RPMI7951 (cell line): ENCODE results near the gene PPP3CA. TPM values are rescaled to one million over a fixed set of nuclear protein-coding genes. Genes with fewer than 3 reads are reported as not detected.
"Not testable (repeated sequence)": the region's sequence is repeated elsewhere in the genome, so short reads cannot be mapped to it uniquely, and the experiment has no call there.

ENCODE experiments used
- DNase-seq: peaks from one replicate; pipeline ENCODE4 v3.0.0-alpha.2; 2012; ENCODE audit warnings: low read depth
- total RNA-seq: library from RNA; depleted of rRNA; stranded (reverse); fragments of >200 nt; shearing (Covaris generic); gene quantifications from 2 replicates; pipeline ENCODE4 v1.2.3, GENCODE V29; 2014

The PPP3CA gene
- total RNA-seq, 1 experiment from 2014 or later, result 45.4 TPM

DNA sequence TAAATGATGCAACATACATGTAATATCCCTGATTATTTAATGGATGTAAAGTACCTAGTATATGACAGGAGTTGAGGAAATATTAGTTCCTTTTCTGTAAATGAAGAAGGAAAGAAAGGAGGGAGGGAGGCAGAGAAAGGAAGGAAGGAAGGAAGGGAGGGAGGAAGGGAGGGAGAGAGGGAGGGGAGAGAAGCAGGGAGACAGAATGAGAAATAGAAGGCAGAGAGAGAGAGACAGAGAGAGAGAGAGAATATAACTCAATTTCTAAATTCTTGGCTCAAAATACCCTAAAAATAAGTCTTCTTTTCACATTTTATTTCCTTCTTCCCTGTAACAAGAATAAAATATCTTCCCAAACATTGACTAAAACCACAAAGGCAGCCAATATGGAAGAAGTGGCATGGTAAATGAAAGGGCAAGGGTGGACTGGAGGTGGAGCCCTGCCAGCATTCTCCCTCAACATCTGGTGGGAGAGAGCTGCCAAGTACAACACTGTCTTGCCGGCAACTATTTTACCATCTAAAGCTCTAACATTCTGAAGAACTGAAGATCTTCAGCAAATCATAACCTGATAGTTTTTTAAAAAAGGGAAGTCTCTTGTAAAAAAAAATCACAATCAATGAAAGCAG lies 245.1 kb downstream of the PPP3CA start:
- DNase-seq, result peak; percentile 90

DNA sequence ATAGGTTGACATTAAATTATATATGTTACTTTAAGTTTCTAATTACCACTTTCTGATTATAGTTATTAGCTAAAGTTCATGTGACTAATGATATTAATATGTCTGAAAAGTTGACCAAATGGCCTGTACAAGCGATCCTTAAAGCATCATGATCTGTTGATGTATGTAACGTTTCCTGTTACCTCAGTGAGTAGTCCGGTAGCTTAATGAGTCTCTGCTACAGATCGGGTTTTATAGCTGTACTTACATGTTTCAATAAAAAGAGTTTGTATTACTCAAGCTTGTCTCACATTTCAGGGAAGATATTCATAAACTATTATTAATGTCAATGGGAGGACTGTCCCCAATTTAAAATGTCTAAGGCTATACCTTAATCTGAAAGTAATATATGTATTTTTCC lies 246.3 kb downstream of the PPP3CA start:
- no peak for DNase-seq

DNA sequence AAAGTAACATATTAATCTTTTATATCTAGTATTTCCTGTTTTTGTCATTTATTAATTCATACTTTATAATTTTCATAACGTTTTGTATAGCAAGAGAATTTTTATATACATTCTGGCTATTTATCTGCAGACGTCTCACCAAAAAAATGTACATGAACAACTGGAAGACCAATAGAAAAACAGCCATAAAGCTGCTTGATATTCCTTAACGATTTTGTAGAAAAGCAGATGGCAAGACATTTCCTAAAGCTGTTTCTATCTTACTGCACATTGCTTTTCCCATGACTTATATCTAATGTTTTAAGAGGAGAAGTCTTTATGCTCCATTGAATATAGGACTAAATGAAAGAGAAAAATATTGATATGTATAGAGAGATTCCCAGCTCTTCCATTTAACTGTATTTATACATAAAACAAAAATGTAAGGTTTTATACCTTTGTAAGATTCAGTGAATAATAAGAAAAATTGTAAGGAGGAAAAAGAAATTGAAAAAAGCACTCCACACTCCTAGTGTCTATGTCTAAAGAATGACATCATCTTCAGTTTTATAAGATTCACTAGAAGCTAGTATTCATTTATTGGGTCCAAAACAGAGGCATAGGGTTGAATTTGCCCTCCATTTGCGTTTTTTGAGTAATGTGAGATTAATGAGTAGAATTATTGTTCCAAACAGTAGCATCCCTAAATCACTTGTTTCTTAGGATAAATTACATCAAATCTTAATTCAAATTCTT lies 248.5 kb downstream of the PPP3CA start:
- DNase-seq, result no peak

DNA sequence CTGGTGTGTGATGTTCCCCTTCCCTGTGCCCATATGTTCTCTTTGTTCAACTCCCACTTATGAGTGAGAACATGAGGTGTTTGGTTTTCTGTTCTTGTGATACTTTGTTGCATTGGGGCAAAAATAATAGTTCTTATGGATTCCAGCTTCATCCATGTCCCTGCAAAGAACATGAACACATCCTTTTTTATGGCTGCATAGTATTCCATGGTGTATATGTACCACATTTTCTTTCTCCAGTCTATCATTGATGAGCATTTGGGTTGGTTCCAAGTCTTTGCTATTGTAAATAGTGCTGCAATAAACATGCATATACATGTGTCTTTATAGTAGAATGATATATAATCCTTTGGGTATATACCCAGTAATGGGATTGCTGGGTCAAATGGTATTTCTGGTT lies 254.7 kb downstream of the PPP3CA start:
- DNase-seq, result not testable (repeated sequence)

DNA sequence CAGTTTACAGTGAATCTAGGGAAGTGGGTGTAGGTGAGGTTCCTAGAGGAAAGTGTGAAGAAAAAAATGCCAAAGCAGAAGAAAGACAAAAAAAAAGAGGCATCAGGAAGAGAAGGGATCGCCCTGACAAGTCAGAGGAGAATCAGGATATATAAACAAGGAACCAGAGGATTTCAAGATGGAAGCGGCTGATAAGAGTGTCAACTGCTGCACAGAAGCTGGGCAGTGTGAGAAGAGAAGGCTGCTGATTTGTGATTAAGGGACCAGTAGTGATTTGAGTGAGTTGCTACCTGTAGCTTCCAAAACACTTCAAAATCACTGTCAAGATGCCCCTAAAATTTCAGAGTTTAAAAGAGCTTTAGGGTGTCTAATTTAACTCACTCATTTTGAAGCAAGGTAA lies 258.2 kb downstream of the PPP3CA start:
- DNase-seq, result no peak

DNA sequence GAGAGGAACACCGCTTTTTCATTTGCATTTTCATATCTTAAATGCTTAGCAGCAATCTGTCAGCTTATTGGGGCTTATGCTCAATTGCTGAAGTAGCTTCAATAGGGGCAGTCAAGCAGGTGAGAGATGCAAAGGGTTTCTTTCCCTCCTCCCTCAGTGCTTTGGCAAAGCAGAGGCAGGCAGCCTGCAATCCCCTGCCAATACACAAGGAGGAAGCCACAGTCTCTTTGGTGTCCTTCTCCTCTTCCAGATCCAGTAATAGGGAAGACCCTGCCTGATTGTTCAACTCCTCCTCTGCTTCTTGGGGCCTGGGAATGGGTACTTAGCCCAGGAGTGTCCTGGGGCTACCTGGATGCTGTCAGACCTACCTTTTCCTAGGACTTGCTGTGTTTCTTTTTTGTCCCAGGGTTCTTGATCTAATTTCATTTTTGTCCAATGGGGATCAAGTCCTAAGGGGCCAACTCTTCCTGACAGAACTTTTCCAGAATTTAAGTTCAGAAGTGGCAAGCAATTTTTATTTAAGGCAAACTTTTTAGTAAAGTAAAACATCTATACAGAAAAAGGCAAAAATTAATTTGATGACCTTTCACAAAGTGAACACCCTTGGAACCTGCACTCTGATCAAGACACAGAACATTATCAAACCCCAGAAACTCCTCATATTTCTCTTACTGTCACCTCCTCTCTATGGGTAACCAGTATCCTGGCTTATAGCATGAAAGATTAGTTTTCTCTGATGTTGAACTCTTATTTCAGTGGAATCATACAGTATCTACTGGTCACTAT lies 260.3 kb downstream of the PPP3CA start:
- DNase-seq, result no peak

DNA sequence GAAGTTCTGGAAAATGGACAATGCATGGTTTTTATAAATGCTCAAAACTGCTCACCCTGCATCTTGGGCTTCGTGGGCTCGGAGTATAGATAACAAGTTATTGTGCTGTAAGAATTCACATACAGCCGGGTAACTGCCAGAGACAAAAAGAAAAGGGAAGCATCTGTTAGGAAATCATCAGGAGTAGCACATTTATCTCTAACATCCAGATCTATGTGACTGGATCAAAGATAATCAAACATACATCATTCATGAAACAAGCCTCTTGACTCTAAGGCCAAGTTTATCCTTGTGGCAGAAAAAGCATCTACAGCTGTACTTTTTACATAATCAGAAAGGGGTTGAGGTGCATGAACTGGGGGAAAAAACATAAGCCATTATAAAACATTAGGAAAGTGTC lies 264.2 kb downstream of the PPP3CA start:
- no peak for DNase-seq

DNA sequence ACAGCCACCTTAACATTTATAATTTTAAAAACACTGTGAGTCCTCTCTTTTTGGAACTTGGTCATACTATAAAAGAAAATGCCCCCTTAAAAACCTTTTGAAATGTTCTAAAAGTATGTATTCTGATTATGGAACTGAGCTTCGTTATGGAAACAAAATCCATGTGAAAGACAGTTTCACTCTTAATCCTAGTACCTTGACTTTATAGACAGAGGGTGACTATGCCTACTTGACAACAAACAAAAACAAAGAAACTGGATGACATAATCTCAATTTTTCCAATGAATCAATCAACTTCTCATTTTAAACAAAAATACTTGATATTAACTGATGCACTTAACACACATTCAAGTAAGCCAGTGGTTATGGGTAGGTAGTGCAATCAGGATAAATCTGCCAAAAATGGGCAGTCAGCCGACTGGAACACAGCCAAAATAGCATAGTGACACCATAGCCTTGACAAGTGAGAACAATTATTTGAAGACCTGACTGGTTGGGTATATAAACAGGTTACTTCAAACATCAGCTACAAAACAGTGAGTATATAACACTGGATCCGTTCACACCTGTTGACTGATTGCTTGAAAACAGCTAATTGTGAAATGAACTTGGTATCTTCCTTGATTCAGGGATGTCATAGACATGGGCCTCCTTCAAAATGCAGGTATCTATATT lies 265.5 kb downstream of the PPP3CA start:
- no peak for DNase-seq

DNA sequence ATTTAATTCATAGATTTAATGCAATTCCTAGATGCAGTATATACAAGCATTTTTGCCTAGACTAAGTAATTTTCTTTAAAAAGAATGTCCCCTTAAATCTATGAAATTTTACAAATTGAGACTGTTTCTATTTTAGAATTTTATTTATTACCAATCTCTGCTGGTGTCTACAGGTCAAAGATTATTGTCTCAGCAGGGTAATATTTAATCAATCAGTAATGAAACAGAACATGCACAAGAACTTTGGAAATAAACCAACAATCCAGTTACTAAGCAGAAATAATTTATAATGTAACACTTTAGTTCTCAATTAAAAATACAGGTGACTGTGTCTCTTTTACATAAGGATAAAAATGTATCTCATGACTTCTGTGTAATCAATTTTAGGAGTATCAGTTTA lies 266.2 kb downstream of the PPP3CA start:
- no peak for DNase-seq

DNA sequence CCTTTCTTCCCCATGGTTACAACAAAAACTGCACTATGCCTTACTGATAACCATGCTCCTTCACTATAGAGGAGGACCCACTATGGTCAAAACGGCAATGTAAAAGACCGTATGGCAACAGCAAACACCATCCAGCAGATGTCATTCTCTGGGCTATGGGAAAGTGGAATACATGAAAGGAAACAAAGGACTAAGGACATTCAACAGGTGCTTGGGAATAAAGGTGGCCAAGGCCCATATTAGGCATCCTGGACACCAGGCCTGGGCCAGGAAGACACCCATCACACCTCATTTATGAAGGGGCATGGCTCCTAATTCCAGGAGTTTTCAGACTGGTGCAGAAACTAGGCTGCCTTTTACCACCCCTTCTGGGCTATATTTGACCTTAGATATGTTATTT lies 268.4 kb downstream of the PPP3CA start:
- no peak for DNase-seq

DNA sequence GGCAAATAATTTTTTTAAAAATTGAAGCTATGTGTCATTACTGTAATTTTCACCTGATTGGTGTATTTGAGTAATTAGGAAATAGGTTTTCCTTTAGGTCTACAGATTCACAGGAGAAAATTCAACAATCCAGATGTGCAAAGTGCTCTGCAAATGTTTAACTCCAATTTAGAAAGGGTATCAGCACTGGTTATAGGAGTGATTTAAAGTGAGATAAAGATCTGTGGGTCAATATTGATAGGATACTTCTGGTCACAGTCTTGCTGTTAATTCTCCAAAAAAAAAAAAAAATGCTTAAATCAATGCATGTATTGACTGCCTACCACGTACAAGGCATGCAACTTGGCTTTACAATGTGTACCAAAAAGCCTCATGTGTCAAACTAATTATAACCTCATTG lies 271.3 kb downstream of the PPP3CA start:
- DNase-seq, result no peak

DNA sequence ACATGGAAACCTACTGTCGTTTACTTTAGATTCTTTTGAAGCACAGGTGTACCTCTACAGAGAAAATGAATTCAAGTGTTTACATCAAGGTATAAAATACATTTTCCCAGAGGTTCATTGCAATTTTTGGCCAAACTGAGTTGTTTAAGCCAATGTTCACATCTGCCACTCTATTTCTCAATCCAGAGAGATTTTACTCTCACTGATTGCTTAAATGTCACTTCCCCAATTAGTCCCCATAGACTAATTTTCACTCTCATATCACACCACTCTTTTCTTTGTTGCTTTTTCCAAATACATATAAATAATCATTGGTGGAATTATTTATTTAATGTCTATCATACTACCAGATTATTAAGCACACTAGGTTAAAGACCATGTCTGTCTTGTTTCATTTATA lies 271.8 kb downstream of the PPP3CA start:
- no peak for DNase-seq

DNA sequence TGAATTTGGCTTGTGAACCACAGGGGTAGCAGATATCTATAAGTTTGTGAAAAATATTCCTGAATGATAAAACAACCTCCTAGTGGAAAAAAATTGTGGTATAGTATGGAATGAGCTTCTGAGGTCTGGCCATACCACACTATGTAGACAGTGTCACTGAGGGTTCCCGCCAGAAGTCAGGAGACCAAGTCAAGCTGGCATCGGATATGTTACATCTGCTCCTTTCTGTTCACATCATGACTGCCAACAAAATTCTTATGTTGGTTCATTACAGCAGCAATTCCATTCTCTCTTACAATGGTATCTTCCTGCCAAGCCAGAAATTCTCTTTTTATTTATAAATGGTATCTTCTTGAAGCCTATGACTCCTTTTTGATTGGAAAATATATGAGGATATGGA lies 273.0 kb downstream of the PPP3CA start:
- DNase-seq, result no peak

DNA sequence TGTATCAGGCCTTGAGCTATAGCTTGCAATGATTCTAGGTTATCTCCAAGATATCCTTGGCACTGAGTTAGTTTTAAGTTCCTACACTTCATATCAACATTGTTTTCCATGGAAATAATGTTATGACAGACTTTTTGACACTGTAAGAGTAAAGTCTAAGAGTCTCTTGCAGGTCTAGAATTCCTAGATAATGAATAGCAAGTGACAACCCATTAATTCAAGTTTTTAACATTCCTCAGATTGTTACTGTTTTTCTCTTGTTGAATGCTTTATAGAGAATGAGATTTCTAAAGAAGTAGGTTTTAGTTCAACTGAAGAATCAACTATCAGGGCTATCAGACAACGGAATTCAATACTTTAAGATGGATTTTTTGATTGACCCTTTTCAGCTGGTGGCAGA lies 276.1 kb downstream of the PPP3CA start:
- DNase-seq, result no peak

DNA sequence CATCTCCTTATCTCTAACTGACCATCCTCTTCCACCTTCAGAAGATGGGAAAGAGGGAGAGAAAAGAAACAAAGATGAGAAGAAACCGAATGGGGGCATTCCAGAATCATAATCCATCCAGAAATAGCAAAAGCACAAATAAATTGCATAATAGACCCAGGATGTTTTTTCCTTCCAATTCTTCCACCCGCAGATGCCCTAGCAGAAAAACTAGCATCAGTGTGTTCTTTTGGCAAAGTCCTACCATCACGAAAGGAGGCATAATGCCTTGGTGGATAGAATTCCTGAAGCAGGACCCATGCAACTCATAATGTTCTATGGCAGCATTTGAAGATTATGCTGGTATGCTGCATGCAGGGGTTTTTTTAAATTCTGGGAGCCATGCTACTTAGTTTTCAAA lies 279.2 kb downstream of the PPP3CA start:
- no peak for DNase-seq

DNA sequence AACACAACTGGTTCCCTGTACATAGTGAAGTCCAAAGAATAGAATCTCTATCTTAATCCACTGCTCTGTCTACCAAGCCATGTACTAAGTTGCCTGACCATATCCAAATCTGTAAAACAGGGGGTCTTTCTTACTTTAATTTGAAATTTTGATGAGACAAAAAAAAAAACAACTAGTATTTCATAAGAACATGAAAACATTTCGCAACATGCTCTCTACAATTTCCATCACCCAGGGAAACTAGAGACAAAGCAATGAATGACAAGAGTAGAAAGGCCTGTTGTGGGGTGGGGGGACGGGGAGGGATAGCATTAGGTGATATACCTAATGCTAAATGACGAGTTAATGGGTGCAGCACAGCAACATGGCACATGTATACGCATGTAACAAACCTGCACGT lies 279.9 kb downstream of the PPP3CA start:
- no peak for DNase-seq

DNA sequence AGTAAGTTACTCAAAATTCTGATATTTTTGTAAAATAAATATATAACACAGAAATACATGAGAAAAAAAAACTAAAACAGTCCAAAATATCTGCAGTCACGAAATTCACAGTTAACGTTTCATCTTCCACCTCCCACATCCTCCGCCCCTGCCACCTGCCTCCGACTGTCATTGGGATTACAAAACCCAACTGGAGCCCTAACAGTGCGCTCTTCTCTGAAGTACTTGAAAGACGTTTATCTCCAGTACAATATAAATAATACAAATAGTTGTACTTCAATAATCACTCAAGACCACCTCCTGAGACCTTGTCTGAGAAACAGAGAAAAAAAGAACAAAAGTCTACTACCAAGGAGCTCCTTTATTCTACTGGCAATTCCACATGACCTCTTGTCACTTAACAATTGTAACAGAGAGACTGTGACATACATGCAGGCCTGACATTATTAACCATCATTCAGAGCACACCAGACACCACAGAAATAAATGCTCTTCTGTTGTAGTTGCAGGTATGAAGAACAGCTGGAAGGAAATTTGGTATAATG lies 280.6 kb downstream of the PPP3CA start:
- no peak for DNase-seq

DNA sequence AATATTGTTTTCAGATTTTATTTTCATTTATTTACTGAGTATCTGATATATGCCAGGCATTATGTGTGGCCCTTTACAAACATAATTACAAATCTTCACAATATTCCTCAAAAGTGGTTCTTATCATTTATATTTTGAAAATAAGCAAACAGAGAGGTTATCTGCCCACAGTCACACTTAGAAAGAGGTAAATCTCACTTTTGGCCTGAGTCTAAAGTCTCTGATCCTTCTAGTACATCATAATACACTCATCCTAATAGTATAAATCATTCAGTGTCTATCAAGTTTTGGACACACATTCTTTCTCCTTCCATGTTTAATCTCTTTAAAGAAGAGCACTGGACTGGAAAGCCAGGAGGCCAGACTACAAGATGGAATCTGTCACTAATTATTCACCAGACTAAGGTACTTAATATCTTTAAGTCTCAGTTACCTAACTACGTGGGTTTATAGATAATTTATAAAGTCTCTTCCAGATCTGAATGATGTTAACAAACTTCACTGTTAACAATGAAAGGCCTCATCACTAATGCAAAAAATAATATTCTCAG lies 281.3 kb downstream of the PPP3CA start:
- no peak for DNase-seq

DNA sequence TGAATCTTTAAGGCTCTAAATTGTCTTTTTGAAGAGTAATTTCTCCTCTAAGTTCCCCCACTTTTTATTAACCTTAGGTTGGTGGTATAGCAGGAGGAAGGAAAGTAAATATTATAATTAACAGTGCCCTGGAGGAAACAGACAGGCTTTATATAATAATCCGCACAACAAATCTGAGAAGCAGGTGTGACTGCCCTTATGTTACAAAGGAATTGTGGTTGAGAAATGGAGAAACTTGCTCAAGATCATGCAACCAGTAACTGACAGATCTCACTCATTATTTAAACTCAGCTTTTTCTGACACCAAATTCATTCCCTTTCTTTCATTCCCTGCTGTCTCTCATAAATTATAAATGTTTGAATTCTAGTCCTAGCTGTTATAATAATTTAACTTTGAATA lies 282.0 kb downstream of the PPP3CA start:
- DNase-seq, result no peak

DNA sequence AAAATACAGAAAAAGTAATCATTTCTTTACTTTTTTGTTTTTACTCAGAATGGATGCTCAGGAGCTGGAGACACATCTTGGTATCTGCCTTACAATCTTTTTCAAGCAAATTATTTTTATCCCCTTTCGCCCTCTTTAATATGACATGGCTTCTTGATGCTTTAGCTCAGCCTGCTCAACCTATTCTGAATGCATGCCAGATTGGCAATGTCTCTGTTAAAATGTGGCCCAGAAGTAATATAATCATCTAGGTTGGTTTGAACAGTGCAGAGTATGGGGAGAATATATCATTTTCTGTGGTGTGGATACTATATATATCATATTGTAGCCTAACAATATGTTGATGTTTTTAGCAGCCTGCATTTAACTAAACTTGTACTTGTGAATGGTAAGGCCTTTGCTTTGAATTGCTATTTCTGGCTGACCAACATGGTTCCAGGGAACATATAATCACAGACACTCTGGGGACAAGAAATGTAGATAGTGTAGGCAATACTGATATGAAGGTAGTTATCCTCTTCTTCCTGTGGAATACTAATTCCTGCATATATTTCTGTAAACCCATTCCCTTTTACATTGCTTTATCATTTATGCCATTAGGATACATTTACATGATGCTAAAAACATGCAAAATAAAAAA lies 282.7 kb downstream of the PPP3CA start:
- DNase-seq, result no peak

DNA sequence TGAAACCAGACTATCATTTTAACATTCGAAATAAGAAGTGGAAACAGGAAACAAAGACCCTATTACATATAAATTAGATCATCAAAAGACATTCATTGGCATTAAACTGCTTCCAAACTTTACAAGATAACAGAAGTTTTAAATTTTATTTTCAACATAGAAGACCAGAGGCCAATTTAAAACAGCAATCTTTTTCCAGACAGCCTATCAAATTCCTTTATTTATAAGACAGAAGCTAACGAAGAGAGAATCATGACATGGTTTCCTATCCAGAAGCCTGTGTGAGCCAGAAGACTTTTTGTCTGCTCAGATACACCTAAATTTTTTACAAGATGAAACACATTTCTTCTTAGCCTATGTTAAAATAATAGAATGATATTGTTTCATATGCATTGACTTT lies 291.9 kb downstream of the PPP3CA start:
- no peak for DNase-seq
